HG03025 (cell line): Measurements from ENCODE around the gene YLPM1.
A peak's percentile ranks its signal among the peaks of the same experiment; 100 is the strongest.

Source experiments
- ATAC-seq: cut with Tn5 transposase; IDR thresholded peaks from one replicate; pipeline ENCODE4 v1.9.1; 2021; ENCODE audit warnings: mild to moderate bottlenecking, moderate library complexity; ENCODE audit not compliant: unreplicated experiment, low FRiP score

Gene YLPM1

GRCh38 chr14:74840603-74841030, 77.5 kb downstream of the YLPM1 start:
- ATAC-seq: peak; percentile 48

GRCh38 chr14:74841230-74842207, 78.4 kb downstream of the YLPM1 start:
- ATAC-seq: peak; percentile 62

DNA sequence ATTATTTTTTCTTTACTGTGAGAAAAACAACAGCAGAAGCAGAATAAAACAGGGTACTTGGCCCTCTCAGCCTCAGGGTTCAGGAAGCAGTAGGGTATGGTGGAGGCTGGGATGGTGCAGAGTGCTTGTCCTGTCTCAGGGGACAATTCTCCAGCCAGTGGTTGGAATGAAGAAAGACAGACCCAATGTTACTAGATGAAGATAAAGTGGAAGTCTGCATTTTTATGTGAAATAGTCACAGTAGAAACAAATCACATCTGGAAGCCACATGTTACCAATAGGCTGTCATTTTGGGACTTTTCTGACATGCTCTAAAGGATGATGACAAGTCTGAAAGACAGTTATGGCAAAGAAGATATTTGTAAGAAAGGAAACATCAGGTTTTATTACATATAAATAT, 80.5 kb downstream of the YLPM1 start:
- ATAC-seq: no peak

GRCh38 chr14:74846168-74846567, 83.1 kb downstream of the YLPM1 start:
- ATAC-seq: no peak

- ATAC-seq: no peak
Observed at GRCh38 chr14:74846968-74847665, 84.0 kb downstream of the YLPM1 start.

- no peak for ATAC-seq
Observed at GRCh38 chr14:74848768-74849167, 85.7 kb downstream of the YLPM1 start.

DNA sequence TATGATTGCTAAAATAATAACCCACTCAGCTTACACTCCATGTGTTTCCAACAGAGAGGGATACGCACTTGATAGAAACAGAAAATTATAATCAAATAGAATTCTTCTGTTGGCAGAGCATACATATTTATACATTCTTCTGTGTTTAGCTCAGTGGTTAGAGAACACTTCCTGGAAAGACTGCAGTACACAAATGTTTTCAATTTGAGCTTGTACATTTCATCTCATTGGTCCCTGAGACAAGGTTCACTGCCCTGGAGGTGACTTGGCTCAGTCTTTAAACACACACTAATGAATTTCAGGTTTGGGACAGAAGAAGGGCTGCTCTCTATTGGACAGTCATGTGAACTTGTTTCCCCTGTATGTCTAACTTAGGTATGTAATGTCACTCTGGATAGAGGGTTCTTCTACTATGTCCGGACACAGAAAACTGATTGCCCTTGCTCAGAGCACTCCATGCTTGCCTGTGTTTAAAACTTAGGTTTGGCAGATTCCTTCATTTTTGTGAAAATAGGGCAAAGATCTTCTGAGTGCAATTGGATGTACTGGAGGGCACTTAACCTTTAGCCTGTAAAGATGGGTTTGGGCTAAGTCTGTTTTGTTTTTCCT, 89.9 kb downstream of the YLPM1 start:
- ATAC-seq: no peak

- no peak for ATAC-seq
Observed at GRCh38 chr14:74853581-74853980, 90.5 kb downstream of the YLPM1 start.

DNA sequence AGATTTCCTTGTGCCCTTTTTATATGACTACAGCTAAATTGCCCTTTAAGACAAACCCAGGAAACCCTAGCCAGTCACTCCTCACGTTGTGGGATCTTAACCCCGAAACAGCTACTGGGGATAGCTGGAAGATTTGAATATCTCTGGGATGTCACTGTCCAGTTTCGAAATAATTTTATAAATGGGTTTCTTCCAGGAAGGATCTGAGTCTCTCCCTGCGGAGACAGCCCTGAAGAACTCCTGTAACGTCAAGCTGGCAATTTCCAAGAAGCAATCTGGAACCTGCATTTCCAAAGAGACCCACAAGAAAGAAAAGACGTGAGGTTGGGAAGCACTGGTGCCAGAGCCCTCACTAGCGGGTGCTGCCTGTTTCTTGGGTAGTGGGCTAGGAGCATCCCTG, 91.9 kb downstream of the YLPM1 start:
- ATAC-seq: no peak

DNA sequence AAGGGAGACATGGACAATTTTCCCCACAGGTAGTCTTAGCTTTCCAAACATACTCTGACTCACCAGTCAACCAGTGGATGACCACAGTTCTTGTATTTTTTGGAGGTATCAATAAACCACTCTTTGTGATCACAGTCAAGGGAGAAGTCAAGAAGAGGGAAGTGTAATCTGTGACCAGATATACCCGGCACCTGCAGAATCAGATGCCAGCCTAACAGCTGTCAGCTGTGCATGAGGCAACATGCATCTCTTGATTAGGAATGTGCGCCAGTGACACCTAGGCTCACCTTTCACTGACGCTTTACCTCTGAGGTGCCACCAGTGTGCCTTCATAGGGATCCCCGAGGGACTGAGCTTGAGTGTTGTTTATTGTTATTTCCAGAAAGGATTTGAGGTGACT, 92.8 kb downstream of the YLPM1 start:
- ATAC-seq: no peak

DNA sequence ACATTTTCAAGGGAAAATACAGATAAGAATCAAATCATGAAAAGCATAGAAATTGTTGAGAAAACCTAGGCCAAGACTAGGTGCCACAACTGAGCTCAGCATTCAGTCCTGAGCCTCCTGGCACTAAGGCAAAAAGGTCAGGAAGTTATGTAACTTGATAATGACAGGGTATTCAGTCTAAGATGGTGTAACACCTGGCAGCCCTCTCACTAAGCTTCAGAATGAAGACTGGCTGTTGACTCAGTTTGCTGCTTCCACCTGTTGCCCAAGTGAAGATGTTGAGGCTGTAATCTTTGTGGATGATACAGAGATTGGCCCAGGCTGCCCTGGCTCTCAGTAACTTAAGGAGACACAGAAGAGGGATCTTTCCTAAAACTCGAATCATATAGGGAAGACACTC, 93.2 kb downstream of the YLPM1 start:
- ATAC-seq: no peak

GRCh38 chr14:74858022-74858421, 94.9 kb downstream of the YLPM1 start:
- ATAC-seq: no peak

DNA sequence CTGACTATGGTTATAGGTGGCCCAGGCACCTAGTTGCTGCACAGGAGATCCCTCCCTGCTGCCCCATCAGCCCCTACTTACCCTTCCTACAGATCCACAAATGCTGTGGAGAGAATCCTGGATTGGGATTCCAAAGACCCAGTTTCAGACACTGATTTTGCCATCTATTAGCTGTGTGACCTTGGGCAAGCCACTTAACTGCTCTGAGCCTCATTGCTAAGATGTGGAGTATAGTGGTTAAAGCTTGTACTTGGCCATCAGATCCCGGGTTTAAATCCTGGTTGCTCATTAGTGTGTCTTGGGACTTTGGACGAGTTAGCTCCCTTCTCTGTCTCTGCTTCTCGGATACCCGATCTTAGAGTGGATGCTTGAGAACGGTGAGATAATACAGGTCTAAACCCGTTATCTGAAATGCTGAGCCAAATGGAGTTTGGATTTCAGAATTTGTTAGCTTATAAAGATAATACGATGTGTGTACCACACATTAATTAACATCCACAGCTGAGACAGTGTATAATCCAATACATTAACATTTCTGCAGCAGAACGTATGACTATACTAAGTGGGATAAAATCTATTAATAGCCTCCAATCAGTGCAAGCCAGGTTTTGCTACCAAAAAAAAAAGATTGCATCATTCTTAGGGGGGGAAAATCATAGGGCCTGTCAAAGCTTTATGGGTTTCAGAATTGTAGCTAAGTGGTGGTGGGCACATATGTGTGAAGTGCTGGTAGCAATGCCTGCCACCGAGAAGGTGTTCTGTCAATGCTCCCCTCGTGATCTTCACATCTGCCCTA, 96.8 kb downstream of the YLPM1 start:
- no peak for ATAC-seq

DNA sequence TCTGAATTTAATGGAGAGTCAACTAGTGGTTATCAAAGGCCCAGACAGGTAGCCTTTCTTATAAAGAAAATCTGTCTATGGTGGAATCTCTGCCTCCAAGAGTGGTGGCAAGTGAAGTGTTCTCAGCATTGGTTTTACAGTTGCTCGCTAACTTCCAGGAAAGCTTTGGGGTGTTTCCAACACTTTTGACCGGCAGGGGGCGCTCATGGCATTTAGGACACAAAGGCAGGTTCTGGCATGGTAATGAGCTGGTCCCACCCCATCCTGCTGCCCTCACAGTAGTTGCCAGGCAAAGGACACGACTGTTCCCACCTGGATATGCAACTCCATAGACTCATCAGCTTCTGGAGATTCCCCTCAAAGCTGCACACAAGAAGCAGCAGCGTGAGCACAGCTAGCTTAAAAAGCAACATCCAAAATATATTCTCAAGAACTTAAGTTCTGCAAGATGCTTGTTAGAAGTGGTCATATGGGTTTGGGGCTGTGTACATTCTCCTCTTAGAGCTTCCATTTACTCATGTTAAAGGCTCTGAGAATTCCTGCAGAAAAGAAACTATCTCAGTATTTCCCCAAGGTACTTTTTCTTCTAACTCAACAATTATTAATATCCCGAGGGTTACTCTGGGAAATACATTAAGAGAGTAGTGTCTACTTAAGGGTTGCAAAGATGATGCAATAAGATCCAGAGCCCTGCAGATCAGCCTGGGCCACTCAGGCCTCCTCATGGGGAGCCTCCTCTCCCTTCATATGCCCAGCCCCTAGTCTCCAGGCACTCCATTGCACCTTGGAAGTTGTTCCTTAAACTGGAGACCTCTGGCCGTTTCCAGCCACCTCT, 98.0 kb downstream of the YLPM1 start:
- ATAC-seq: peak; percentile 59

DNA sequence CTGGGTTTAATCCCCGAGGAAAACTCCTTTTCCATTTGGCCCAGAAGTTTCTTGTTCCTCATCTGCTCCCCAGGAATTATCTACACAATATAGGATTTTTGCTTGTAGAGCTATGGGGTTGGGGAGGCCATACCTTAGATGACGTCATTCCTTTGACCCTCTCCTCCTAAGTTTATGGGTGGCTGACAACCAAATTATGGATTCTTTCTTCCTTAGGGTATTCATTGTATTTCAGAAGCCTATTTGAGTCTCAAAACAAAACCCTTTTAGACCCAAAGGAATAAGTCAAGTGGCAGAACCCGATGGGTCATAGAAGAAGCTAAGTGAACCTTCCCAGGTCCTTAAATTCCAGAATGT, 98.6 kb downstream of the YLPM1 start:
- no peak for ATAC-seq

DNA sequence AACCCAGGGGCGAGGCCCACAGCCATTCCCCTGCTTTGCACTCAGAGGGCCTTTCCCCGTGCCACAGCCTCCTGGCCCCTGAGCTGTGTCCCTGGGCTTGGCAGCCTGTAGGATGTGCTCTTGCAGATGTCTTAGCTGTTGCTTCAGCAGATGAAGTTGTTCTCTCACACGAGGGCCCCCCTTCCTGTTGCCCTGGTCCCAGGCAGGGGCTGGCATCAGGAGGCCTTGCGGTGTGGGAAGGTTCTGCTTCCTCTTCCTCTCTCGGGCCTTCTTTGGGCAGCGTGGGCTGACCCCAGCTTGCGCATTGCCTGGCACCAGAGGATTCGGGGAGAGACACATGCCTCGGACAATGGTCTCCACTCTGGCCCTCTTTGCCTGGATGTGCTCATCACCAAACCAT, 100.2 kb downstream of the YLPM1 start:
- ATAC-seq: no peak

DNA sequence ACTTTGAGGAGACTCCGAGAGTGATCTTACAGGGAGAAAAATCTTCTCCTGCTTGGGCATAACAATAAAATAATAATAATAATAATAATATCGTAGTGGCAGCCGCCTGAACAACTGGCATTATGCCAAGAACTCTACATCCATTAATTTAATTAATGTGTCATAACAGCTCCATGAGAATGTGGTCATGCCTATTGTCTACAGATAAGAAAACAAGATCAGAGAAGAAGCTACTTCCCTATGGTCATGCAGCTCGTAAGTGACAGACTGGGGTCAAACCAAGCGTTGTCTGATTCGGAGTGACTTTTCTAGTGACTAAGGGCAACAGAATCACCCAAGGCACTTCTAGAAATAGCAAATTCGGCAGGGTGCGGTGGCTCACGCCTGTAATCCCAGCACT, 101.1 kb downstream of the YLPM1 start:
- ATAC-seq: no peak

DNA sequence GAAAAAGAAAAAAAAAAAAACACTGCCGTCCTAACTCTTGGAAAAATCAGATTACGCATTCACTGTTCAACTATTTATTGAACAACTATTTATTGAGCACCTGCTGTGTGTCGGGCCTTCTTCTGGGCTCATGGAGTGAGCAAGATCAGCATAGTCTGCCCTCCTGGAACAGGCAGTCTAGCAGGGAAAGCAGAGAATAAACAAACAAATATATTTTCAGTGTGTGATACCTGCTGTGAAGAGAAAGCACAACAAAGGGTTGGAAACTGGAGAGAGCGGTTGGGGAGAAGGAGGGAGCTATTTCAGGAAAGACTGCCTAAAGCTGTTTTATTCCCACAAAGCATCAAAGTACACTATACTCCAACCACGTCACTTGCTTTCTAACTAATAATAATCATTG, 102.0 kb downstream of the YLPM1 start:
- no peak for ATAC-seq

GRCh38 chr14:74866708-74867389, 103.7 kb downstream of the YLPM1 start:
- ATAC-seq: no peak
